ENCODE measurements around the gene ASF1B. TPM values are rescaled to one million over a fixed set of nuclear protein-coding genes. Genes with fewer than 3 reads are reported as not detected.

Gene ASF1B
- total RNA-seq, 2 donors from 2014 or later = 0.14 to 1.1 TPM

DNA sequence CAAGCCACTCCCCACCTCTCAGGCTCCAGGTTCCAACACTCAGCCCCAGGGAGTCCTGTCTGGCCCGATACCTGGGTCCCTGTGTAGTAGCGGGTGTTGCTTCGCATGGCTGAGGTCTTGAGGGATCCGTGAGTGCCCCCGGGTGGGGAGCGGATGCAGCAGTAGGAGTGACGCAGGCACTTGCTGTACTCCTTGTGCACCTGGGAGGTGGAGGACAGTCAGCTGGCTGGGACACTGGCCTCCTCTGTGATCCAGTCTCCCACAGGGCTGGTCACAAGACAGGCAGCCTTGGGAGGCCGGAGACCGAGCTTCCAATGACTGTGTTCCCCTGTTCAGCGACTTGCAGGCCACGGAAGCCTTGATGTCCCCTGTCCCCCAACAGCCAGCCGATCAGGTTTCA lies 16.3 kb upstream of the ASF1B start:
- Histone ChIP-seq H3K27me3 (replicated peaks; ENCODE audit: insufficient read depth) (no peaks in the 10 kb centered on the region), H3K36me3 (peaks cover 13% of the 10 kb centered on the region), H3K4me3 (no peak overlapping the region), H3K27ac (no peak overlapping the region), H3K9me3 (no peaks in the 10 kb centered on the region), H3K4me1 (ENCODE audit: control insufficient read depth in 1 of 2, low read depth in 2 of 2) (peaks cover 11 to 28% of the 10 kb centered on the region in 2 donors)
- no peak for ATAC-seq (ENCODE audit: insufficient number of reproducible peaks, low FRiP score, low read depth)
- TF ChIP-seq, protein P1, sequence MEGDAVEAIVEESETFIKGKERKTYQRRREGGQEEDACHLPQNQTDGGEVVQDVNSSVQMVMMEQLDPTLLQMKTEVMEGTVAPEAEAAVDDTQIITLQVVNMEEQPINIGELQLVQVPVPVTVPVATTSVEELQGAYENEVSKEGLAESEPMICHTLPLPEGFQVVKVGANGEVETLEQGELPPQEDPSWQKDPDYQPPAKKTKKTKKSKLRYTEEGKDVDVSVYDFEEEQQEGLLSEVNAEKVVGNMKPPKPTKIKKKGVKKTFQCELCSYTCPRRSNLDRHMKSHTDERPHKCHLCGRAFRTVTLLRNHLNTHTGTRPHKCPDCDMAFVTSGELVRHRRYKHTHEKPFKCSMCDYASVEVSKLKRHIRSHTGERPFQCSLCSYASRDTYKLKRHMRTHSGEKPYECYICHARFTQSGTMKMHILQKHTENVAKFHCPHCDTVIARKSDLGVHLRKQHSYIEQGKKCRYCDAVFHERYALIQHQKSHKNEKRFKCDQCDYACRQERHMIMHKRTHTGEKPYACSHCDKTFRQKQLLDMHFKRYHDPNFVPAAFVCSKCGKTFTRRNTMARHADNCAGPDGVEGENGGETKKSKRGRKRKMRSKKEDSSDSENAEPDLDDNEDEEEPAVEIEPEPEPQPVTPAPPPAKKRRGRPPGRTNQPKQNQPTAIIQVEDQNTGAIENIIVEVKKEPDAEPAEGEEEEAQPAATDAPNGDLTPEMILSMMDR (IDR thresholded peaks at IDR 0.05) = no peak
- no peak for DNase-seq (ENCODE audit: low spot score)

DNA sequence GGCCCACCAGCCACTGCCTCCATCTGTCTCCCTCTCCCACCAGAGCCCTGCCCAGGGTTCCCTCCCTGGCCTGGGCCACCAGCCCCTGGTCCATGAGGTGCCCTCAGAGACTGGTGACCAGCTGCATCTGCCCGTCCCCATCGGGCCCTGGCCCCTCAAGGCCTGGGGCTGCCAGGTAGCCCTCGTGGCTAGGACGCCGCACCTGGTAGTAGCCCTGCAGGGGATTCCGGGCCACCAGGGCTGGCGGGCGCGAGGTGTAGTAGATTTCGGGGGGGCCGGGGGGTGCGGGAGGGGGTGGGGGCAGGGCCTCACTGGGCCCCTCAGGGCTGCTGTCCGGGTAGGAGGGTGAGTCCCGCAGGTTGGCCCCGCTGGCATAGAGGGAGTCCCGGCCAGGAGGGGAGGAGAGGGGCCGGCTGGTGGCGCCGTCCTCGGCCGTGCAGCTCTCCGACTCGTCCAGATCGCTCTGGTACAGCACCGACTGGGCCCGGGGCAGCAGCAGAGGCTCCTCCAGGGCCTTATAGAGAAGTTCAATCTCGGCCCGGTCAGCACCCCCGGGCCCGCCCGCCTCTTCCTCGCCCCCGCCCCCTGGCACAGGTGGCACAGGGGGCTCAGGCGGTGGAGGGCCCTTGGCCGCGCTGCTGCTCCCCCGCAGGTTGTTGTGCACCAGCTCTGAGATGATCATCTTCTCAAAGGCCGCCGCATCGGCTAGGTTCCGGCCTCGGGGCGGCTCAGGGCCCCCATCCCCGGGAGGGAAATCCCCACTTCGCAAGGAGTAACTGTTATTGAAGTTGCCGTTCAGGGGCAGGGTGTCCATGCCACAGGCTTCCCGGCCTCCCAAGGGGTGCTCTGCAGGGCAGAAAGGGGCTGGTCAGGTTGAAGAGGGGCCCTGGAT lies 14.6 kb upstream of the ASF1B start:
- TF ChIP-seq, protein P1 (IDR thresholded peaks at IDR 0.05) = no peak
- Histone ChIP-seq H3K27me3 (replicated peaks; ENCODE audit: insufficient read depth) (no peaks in the 10 kb centered on the region), H3K9me3 (no peaks in the 10 kb centered on the region), H3K27ac (no peak overlapping the region), H3K36me3 (peaks cover 4% of the 10 kb centered on the region), H3K4me3 (no peak overlapping the region), H3K4me1 (ENCODE audit: control insufficient read depth in 1 of 2, low read depth in 2 of 2) (peaks cover 11 to 28% of the 10 kb centered on the region in 2 donors)
- no peak for ATAC-seq (ENCODE audit: insufficient number of reproducible peaks, low FRiP score, low read depth)
- DNase-seq (ENCODE audit: low spot score) = no peak

DNA sequence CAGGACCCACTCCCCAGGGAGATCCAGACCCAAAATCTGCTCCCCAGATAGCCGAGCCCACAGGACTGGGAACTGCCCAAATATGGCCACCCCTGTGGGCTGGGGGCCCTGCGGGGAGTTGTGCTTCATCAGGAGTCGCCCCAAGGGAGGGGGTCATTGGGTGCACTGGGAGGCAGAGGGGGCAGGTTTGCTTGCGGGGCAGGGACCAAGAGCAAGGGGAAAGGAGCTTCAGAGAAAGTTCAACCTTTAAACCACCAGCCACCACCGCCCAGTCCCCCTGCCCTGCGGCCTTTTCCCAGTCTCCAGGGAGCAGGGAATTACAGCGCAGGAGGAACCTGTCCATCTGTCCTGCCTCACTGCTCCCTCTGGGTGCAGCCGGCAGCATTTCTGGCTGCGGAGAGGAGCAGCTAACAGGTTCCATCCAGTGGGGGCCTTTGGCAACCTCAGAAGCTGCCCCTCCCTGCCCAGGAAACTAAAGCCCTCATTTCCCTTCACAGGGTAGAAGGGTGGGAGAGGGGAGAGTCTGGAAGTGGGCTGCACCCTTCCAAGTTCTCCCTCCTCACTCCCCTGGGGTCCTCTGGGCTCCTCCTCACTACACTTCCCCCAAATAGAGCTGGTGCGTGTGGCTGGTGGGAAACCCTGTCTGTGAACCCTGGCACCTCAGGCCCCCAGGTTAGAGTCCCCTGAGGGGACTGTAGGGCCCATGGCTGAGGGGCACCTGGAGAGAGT lies 13.8 kb upstream of the ASF1B start:
- ATAC-seq (ENCODE audit: insufficient number of reproducible peaks, low FRiP score, low read depth) (no peak), DNase-seq (ENCODE audit: low spot score) (no peak)
- H3K9me3 ChIP-seq = no peaks in the 10 kb centered on the region
- peak overlapping the region; percentile 69 to 70 for H3K27ac ChIP-seq
- peaks cover 4% of the 10 kb centered on the region for H3K36me3 ChIP-seq
- H3K4me3 ChIP-seq = peak overlapping the region; percentile 60
- TF ChIP-seq, protein P1 (IDR thresholded peaks at IDR 0.05) = no peak
- H3K4me1 ChIP-seq (ENCODE audit: control insufficient read depth in 1 of 2, low read depth in 2 of 2) = peaks cover 11 to 28% of the 10 kb centered on the region in 2 donors
- no peaks in the 10 kb centered on the region for H3K27me3 ChIP-seq (replicated peaks; ENCODE audit: insufficient read depth)

DNA sequence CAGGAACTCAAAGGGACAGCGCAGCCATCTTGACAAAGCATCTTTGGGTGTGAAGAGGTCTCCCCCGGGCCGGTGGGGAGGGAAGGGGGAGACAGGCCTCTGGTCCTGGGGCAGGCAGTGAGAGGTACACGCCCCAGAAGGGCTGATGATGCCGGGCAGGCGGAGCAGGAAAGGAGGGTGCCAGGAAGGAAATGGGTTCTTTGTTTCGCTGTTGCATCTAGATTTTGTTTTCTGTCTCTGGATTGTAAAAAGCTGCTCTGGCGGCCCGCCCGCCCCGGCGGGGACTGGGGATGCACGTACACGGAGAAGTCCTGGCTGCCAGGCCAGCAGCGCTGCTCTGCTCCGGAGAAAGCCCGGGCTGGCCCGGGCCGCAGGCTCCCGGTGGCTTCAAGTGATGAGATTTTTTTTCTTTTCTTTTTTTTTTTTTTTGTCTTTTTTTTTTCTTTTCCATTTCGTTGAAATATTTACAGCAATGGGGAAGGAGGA lies 13.2 kb upstream of the ASF1B start:
- DNase-seq (ENCODE audit: low spot score) (no peak), ATAC-seq (ENCODE audit: insufficient number of reproducible peaks, low FRiP score, low read depth) (peak; percentile 3)
- Histone ChIP-seq H3K9me3 (no peaks in the 10 kb centered on the region), H3K27me3 (replicated peaks; ENCODE audit: insufficient read depth) (no peaks in the 10 kb centered on the region), H3K4me3 (peak overlapping the region; percentile 60), H3K4me1 (ENCODE audit: control insufficient read depth in 1 of 2, low read depth in 2 of 2) (peaks cover 11 to 28% of the 10 kb centered on the region in 2 donors), H3K36me3 (peaks cover 4% of the 10 kb centered on the region), H3K27ac (peak overlapping the region; percentile 69 to 70)
- TF ChIP-seq, protein P1 (IDR thresholded peaks at IDR 0.05) = no peak
